Esophagus mucosa (tissue), 1 donor: Measurements from ENCODE around the gene CD79B. TPM values are rescaled to one million over a fixed set of nuclear protein-coding genes. Genes with fewer than 3 reads are reported as not detected.

Experiments
- ATAC-seq: fragments of 200-7000 bp; cut with Tn5 transposase; one replicate; pipeline ENCODE4 v1.9.1; 2020
- total RNA-seq: library from RNA; stranded (reverse); gene quantifications from one replicate; pipeline ENCODE4 v1.2.4, GENCODE V29; 2023
- donor health status: DM: yes; HTN: yes; CAD: no.

The CD79B gene
- total RNA-seq: 1.9 TPM

- peak; percentile 31 for ATAC-seq
Observed at GRCh38 chr17:63931981-63932561, at the start of gene CD79B. Gene CD79B, minus strand, starts transcription at chr17:63932331. Its CDS starts 70 bp downstream, at chr17:63932261.

- ATAC-seq: no peak
Observed at GRCh38 chr17:63978272-63979200, 46.4 kb upstream of the CD79B start.

GRCh38 chr17:63976702-63977101 lies 44.6 kb upstream of the CD79B start:
- ATAC-seq: no peak

- ATAC-seq: no peak
Observed at GRCh38 chr17:63975541-63976092, 43.5 kb upstream of the CD79B start.

GRCh38 chr17:63974594-63975192 lies 42.6 kb upstream of the CD79B start:
- peak; percentile 39 for ATAC-seq

- peak; percentile 56 for ATAC-seq
Observed at GRCh38 chr17:63973930-63974593, 41.9 kb upstream of the CD79B start.

GRCh38 chr17:63973247-63973646 lies 41.1 kb upstream of the CD79B start:
- no peak for ATAC-seq

- no peak for ATAC-seq
Observed at GRCh38 chr17:63972796-63973195, 40.7 kb upstream of the CD79B start, which contains the start of gene SCN4A. Gene SCN4A, minus strand, starts transcription at chr17:63972918. Its CDS starts 77 bp downstream, at chr17:63972841.

- ATAC-seq: no peak
Observed at GRCh38 chr17:63969278-63969677, 37.1 kb upstream of the CD79B start.

GRCh38 chr17:63967953-63968352 lies 35.8 kb upstream of the CD79B start:
- ATAC-seq: no peak

GRCh38 chr17:63966646-63967264 lies 34.6 kb upstream of the CD79B start:
- no peak for ATAC-seq

- no peak for ATAC-seq
Observed at GRCh38 chr17:63963123-63963522, 31.0 kb upstream of the CD79B start.

GRCh38 chr17:63962298-63962744 lies 30.2 kb upstream of the CD79B start:
- ATAC-seq: no peak

- peak; percentile 65 for ATAC-seq
Observed at GRCh38 chr17:63961355-63962212, 29.5 kb upstream of the CD79B start.

- no peak for ATAC-seq
Observed at GRCh38 chr17:63960430-63960829, 28.3 kb upstream of the CD79B start.

- peak; percentile 4 for ATAC-seq
Observed at GRCh38 chr17:63960006-63960405, 27.9 kb upstream of the CD79B start.

GRCh38 chr17:63956296-63956920 lies 24.3 kb upstream of the CD79B start:
- no peak for ATAC-seq

- no peak for ATAC-seq
Observed at GRCh38 chr17:63955791-63956190, 23.7 kb upstream of the CD79B start.

- ATAC-seq: no peak
Observed at GRCh38 chr17:63955232-63955631, 23.1 kb upstream of the CD79B start.

GRCh38 chr17:63954402-63955063 lies 22.4 kb upstream of the CD79B start:
- peak; percentile 13 for ATAC-seq
